Measurements from ENCODE around the gene GJB4.
"Not testable (repeated sequence)": the region's sequence is repeated elsewhere in the genome, so short reads cannot be mapped to it uniquely, and the experiment has no call there.

The GJB4 gene

GRCh38 chr1:34806396-34806795 is 46.9 kb downstream of the GJB4 start:
- no peak for DNase-seq (ENCODE audit: insufficient read length, low spot score)
- FAIRE-seq = no peak

GRCh38 chr1:34808051-34808810 is 48.7 kb downstream of the GJB4 start:
- TF ChIP-seq POU2F2 (IDR thresholded peaks at IDR 0.05; ENCODE audit: low read depth, low read length) = no peak
- FAIRE-seq (no peak), DNase-seq (ENCODE audit: insufficient read length, low spot score) (no peak)

More at GRCh38 chr1:34806396-34806795, 46.9 kb downstream of the GJB4 start:
- TF ChIP-seq TAF1 (IDR thresholded peaks at IDR 0.05; ENCODE audit: low read depth, low read length) (no peak), POLR2A (IDR thresholded peaks at IDR 0.05; ENCODE audit: low read depth, low read length) (no peak), PAX5 (IDR thresholded peaks at IDR 0.05; ENCODE audit: insufficient read depth, low read length, severe bottlenecking) (no peak), POLR2AphosphoS5 (IDR thresholded peaks at IDR 0.05; ENCODE audit: low read depth, low read length) (no peak), SPI1 (IDR thresholded peaks at IDR 0.05; ENCODE audit: low read depth, low read length) (no peak), POU2F2 (IDR thresholded peaks at IDR 0.05; ENCODE audit: low read depth, low read length) (no peak)

- not testable (repeated sequence) for FAIRE-seq; DNase-seq (ENCODE audit: insufficient read length, low spot score)
Measured at GRCh38 chr1:34810781-34811180, 51.2 kb downstream of the GJB4 start.

Measured in GM12891 (cell line).